Ovary (tissue), 9 donors: ENCODE results near the gene TATDN2. TPM values are rescaled to one million over a fixed set of nuclear protein-coding genes. Genes with fewer than 3 reads are reported as not detected.

Experiments
- DNase-seq, 5 donors: peaks; one replicate each; pipeline ENCODE4 v3.0.0-alpha.2; 2019 to 2020
- H3K27ac ChIP-seq, 2 donors: fragments of 200-600 bp; one replicate each; pipeline versions ENCODE4 v1.5.1 to v1.8.0; 2019 to 2022
- H3K27me3 ChIP-seq: fragments of 200-600 bp; one replicate; pipeline ENCODE4 v1.8.0; 2022
- H3K36me3 ChIP-seq: fragments of 200-600 bp; sonication (generic); one replicate; pipeline ENCODE4 v1.5.1; 2019
- H3K4me1 ChIP-seq: one replicate; pipeline ENCODE4 v1.8.1; 2013; ENCODE audit warnings: mild to moderate bottlenecking, moderate library complexity; ENCODE audit not compliant: insufficient read depth
- H3K4me3 ChIP-seq: fragments of 200-600 bp; sonication (generic); one replicate; pipeline ENCODE4 v1.5.1; 2017
- H3K9me3 ChIP-seq, 2 donors: fragments of 200-600 bp in 1 of 2; sonication (generic) in 1 of 2; one replicate each; pipeline versions ENCODE4 v1.5.1 to v1.8.1; 2013 to 2019; ENCODE audit warnings: mild to moderate bottlenecking in 1 of 2, moderate library complexity in 1 of 2
- EP300 ChIP-seq: sonication (generic); formaldehyde crosslinking; IDR thresholded peaks from one replicate; pipeline ENCODE4 v1.6.1; 2017; ENCODE audit warnings: antibody characterized with exemption
- POLR2A ChIP-seq: fragments of 450-650 bp; IDR thresholded peaks from one replicate; pipeline ENCODE4 v1.6.1; 2017; ENCODE audit warnings: antibody characterized with exemption, mild to moderate bottlenecking, moderate library complexity
- WGBS, 3 donors: extraction: QIAGEN DNeasy Blood & Tissue Kit in 1 of 3; methylation state at CpG; one replicate each; pipeline versions ENCODE4 v1.1.5 to v1.1.7; 2013 to 2017; 5-methylcytosine and 5-hydroxymethylcytosine counted together
- intact Hi-C, 4 donors: fragments of 100-400 bp; cut with DNase I; formaldehyde crosslinking; loops; one replicate each; pipeline versions ENCODE4 v1.11.0 to v1.15.1; 2022 to 2023
- polyA plus RNA-seq, 2 donors: library from polyadenylated mRNA; stranded (reverse); fragments of 200-250 nt in 1 of 2; fragments of 350-450 nt in 1 of 2; fragmentation: Illumina TruSeq in 1 of 2; extraction: RNeasy Lipid Tissue Mini Kit (QIAGEN cat#74804) in 1 of 2; gene quantifications; one replicate each; pipeline ENCODE4 v1.2.3, GENCODE V29; 2013 to 2014
- total RNA-seq, 7 donors: library from RNA; depleted of rRNA in 2 of 7; stranded (reverse); fragments of >200 nt in 2 of 7; fragmentation: NEBNext Ultra II Directional in 3 of 7; extraction: Animal tissue kit (Norgen Biotek cat#: 25700) in 3 of 7; gene quantifications; one replicate each; pipeline versions ENCODE4 v1.1.0 to v1.2.4, GENCODE V29; 2016 to 2023
- TF ChIP-seq, protein P1 (sequence below), 3 donors: fragments of 450-650 bp in 2 of 3; fragments of 200-600 bp in 1 of 3; IDR thresholded peaks; one replicate each; pipeline versions ENCODE4 v1.5.1 to v1.8.0; 2016 to 2022; ENCODE audit warnings: antibody characterized with exemption in 3 of 3, mild to moderate bottlenecking in 1 of 3
- donor health status: DM: no; HTN: no; CAD: no; lungs with moderate emphysema.
- donor health status: DM: no; HTN: no; CAD: no.
- donor health status: Bipolar disorder and iron deficiency.
- donor health status: DM: yes; HTN: yes; CAD: no.
- donor health status: DM: no; HTN: no; CAD: no.
- donor health status: DM: yes; HTN: yes; CAD: no.

TATDN2 gene
- total and polyA plus RNA-seq, 9 donors: 17.3 to 46.4 (median 38.7) TPM

DNA sequence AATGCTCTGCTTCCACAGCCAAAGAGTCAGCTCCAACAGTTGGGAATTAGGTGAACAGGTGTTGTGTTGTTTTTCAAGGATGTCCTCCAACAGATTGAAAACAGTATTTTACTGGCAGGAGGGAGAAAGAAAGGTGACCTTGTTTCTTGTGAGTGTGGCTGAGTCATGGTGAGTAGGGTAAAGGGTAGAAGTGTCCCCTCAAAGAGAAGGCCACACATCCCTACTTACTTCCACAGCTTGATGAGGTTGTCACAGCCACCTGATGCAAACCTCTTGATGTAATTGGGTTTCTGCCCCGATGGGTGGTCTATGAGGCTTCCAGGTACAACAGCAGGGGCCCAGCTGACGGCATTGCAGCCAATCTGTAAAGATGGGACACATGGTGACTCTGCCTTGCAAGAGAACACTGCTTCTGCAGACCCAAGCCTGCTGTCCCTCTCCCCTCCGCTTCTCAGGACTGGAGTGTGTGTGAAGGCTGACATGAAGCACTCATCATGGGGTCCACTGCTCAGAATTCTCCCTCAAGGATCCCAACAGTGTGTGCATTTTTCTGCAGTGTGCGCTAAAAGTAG is 57.2 kb downstream of the TATDN2 start:
- Histone ChIP-seq H3K4me3 (no peak overlapping the region), H3K9me3 (no peaks in the 10 kb centered on the region), H3K27ac (no peak overlapping the region), H3K4me1 (no peaks in the 10 kb centered on the region), H3K36me3 (no peaks in the 10 kb centered on the region), H3K27me3 (no peaks in the 10 kb centered on the region)
- 91 to 93% (median 93%) methylated on average over 4 of the region's 4 CpGs for WGBS, 3 donors
- TF ChIP-seq, protein P1, sequence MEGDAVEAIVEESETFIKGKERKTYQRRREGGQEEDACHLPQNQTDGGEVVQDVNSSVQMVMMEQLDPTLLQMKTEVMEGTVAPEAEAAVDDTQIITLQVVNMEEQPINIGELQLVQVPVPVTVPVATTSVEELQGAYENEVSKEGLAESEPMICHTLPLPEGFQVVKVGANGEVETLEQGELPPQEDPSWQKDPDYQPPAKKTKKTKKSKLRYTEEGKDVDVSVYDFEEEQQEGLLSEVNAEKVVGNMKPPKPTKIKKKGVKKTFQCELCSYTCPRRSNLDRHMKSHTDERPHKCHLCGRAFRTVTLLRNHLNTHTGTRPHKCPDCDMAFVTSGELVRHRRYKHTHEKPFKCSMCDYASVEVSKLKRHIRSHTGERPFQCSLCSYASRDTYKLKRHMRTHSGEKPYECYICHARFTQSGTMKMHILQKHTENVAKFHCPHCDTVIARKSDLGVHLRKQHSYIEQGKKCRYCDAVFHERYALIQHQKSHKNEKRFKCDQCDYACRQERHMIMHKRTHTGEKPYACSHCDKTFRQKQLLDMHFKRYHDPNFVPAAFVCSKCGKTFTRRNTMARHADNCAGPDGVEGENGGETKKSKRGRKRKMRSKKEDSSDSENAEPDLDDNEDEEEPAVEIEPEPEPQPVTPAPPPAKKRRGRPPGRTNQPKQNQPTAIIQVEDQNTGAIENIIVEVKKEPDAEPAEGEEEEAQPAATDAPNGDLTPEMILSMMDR (IDR thresholded peaks at IDR 0.05): no peak
- TF ChIP-seq POLR2A: no peak
- TF ChIP-seq EP300: no peak
- DNase-seq: no peak
- intact Hi-C loops: no loop called here

DNA sequence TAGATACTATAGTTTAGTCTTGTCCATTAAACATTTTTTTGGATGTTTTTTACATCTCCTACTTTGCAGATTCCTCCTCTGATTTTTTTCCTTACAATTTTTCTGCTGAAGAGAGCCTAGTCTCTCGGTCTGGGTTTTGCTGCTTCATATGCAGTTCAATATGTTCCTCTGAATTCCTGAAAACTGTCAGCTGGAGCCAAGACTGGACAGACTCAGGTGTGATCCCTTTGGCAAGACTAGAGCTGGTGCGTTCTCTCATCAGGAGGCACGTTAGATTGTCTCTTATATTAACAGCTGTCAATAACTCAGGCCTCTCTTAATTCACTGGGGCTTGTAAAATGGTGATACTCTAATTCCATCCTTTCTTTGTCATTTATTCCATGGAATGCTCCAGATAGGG is 57.9 kb downstream of the TATDN2 start:
- H3K27me3 ChIP-seq: no peaks in the 10 kb centered on the region
- H3K4me1 ChIP-seq: no peaks in the 10 kb centered on the region
- intact Hi-C loops: no loop called here
- TF ChIP-seq EP300: no peak
- TF ChIP-seq, protein P1 (IDR thresholded peaks at IDR 0.05): no peak
- TF ChIP-seq POLR2A: no peak
- WGBS, 3 donors: 83 to 91% (median 84%) methylated on average over 3 of the region's 3 CpGs
- no peak for DNase-seq
- no peak overlapping the region for H3K4me3 ChIP-seq
- H3K36me3 ChIP-seq: no peaks in the 10 kb centered on the region
- no peak overlapping the region for H3K27ac ChIP-seq
- no peaks in the 10 kb centered on the region for H3K9me3 ChIP-seq

DNA sequence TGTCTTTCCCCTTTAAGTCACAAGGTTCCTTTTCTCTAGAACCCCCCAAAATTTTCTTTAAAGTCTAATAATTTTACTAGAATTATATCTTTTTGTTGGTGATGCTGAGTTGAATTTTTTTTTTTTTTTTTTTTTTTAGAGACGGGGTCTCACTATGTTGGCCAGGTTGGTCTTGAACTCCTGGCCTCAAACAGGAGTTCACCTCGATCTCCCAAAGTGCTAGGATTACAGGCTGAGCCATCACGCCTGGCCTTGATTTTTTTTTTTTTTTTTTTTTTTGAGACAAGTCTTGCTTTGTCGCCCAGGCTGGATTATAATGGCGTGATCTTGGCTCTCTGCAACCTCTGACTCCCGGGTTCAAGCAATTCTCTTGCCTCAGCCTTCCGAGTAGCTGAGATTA is 60.4 kb downstream of the TATDN2 start:
- TF ChIP-seq, protein P1 (IDR thresholded peaks at IDR 0.05): no peak
- TF ChIP-seq POLR2A (no peak), EP300 (no peak)
- Histone ChIP-seq H3K27ac (no peak overlapping the region), H3K9me3 (no peaks in the 10 kb centered on the region), H3K36me3 (no peaks in the 10 kb centered on the region), H3K4me3 (no peak overlapping the region), H3K4me1 (no peaks in the 10 kb centered on the region), H3K27me3 (no peaks in the 10 kb centered on the region)
- no peak for DNase-seq
- 89 to 96% (median 89%) methylated on average over 7 of the region's 7 CpGs for WGBS, 3 donors
- intact Hi-C loops: no loop called here

DNA sequence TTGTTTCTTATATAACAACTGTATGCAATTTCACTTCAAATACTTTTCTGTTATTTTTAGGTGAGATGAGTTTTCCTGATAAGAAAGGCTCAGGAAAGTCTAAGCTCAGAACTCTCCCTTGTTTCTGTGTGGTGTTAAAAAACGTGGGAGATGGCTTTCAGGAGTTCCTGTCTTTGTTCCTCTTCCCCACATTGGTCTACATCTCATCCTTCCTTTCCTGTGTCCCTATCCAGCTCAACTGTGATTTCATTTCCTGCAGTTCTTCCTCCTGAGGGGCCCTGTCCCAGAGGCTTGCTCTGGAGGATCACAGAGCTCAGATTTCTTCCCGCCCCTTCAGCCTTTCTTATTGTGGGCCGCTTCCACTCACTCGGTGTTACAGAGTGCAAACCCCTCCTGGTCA is 61.5 kb downstream of the TATDN2 start:
- H3K4me3 ChIP-seq: no peak overlapping the region
- 54 to 57% (median 54%) methylated on average over 4 of the region's 4 CpGs for WGBS, 3 donors
- no peaks in the 10 kb centered on the region for H3K9me3 ChIP-seq
- intact Hi-C loops: no loop called here
- H3K27ac ChIP-seq: no peak overlapping the region
- DNase-seq: no peak
- TF ChIP-seq EP300 (no peak), POLR2A (no peak)
- TF ChIP-seq, protein P1 (IDR thresholded peaks at IDR 0.05): no peak
- H3K4me1 ChIP-seq: no peaks in the 10 kb centered on the region
- no peaks in the 10 kb centered on the region for H3K27me3 ChIP-seq
- H3K36me3 ChIP-seq: no peaks in the 10 kb centered on the region
